OCI-LY1 (cell line): ENCODE data around the gene AGBL3.
"Not testable (repeated sequence)": the region's sequence is repeated elsewhere in the genome, so short reads cannot be mapped to it uniquely, and the experiment has no call there.

ENCODE experiments used
- EZH2 ChIP-seq: fragments of 200-600 bp; sonication (generic), shearing (Covaris generic); IDR thresholded peaks from 2 replicates; pipeline ENCODE4 v1.8.0; 2017; ENCODE audit warnings: borderline replicate concordance, mixed run types, mild to moderate bottlenecking, antibody characterized with exemption, low read length, moderate library complexity, mixed read lengths
- TF ChIP-seq, protein P1 (sequence below): fragments of 200-600 bp; sonication (generic), shearing (Covaris generic); IDR thresholded peaks from 2 replicates; pipeline ENCODE4 v1.5.1; 2017; ENCODE audit warnings: mild to moderate bottlenecking, antibody characterized with exemption, low read length, moderate library complexity, mixed read lengths

- TF ChIP-seq, protein P1, sequence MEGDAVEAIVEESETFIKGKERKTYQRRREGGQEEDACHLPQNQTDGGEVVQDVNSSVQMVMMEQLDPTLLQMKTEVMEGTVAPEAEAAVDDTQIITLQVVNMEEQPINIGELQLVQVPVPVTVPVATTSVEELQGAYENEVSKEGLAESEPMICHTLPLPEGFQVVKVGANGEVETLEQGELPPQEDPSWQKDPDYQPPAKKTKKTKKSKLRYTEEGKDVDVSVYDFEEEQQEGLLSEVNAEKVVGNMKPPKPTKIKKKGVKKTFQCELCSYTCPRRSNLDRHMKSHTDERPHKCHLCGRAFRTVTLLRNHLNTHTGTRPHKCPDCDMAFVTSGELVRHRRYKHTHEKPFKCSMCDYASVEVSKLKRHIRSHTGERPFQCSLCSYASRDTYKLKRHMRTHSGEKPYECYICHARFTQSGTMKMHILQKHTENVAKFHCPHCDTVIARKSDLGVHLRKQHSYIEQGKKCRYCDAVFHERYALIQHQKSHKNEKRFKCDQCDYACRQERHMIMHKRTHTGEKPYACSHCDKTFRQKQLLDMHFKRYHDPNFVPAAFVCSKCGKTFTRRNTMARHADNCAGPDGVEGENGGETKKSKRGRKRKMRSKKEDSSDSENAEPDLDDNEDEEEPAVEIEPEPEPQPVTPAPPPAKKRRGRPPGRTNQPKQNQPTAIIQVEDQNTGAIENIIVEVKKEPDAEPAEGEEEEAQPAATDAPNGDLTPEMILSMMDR: not testable (repeated sequence)
- not testable (repeated sequence) for TF ChIP-seq EZH2
Observed at GRCh38 chr7:135067017-135067416, 80.7 kb downstream of the AGBL3 start.
